GM08714 (cell line): ENCODE measurements around the gene RHBDD2.
"Not testable (repeated sequence)": the region's sequence is repeated elsewhere in the genome, so short reads cannot be mapped to it uniquely, and the experiment has no call there.

Experiments
- H3K4me3 ChIP-seq: fragments of 200-500 bp; sonication (Bioruptor generic); 2 replicates; pipeline ENCODE4 v1.5.1; 2014; ENCODE audit warnings: mild to moderate bottlenecking, low read length, inconsistent platforms
- ZNF274 ChIP-seq: IDR thresholded peaks from 2 replicates; pipeline ENCODE4 v1.6.1; 2012; ENCODE audit warnings: mild to moderate bottlenecking, low read depth, low read length

RHBDD2 gene

GRCh38 chr7:75854233-75854632 is 24.6 kb upstream of the RHBDD2 start:
- no peak overlapping the region for H3K4me3 ChIP-seq
- no peak for TF ChIP-seq ZNF274

GRCh38 chr7:75854813-75855345 is 24.0 kb upstream of the RHBDD2 start:
- H3K4me3 ChIP-seq: not testable (repeated sequence)

GRCh38 chr7:75856536-75856935 is 22.3 kb upstream of the RHBDD2 start:
- H3K4me3 ChIP-seq: no peak overlapping the region
- TF ChIP-seq ZNF274: no peak

- TF ChIP-seq ZNF274: no peak
- no peak overlapping the region for H3K4me3 ChIP-seq
These were observed 20.4 kb upstream of the RHBDD2 start for GRCh38 chr7:75858410-75858809.

GRCh38 chr7:75861636-75862035 is 17.2 kb upstream of the RHBDD2 start:
- TF ChIP-seq ZNF274: no peak
- no peak overlapping the region for H3K4me3 ChIP-seq

GRCh38 chr7:75864251-75864650 is 14.6 kb upstream of the RHBDD2 start:
- not testable (repeated sequence) for H3K4me3 ChIP-seq

GRCh38 chr7:75866114-75866488 is 12.7 kb upstream of the RHBDD2 start:
- no peak overlapping the region for H3K4me3 ChIP-seq
- TF ChIP-seq ZNF274: no peak

- no peak overlapping the region for H3K4me3 ChIP-seq
- no peak for TF ChIP-seq ZNF274
These were observed 12.1 kb upstream of the RHBDD2 start for GRCh38 chr7:75866489-75867389.

- no peak for TF ChIP-seq ZNF274
- no peak overlapping the region for H3K4me3 ChIP-seq
These were observed 11.5 kb upstream of the RHBDD2 start for GRCh38 chr7:75867390-75867717.

GRCh38 chr7:75868153-75868552 is 10.7 kb upstream of the RHBDD2 start:
- no peak for TF ChIP-seq ZNF274
- no peak overlapping the region for H3K4me3 ChIP-seq

- TF ChIP-seq ZNF274: no peak
- no peak overlapping the region for H3K4me3 ChIP-seq
These were observed 9.0 kb upstream of the RHBDD2 start for GRCh38 chr7:75869776-75870379.

GRCh38 chr7:75870557-75871161 is 8.2 kb upstream of the RHBDD2 start:
- H3K4me3 ChIP-seq: no peak overlapping the region
- no peak for TF ChIP-seq ZNF274

- no peak for TF ChIP-seq ZNF274
- H3K4me3 ChIP-seq: no peak overlapping the region
These were observed 6.6 kb upstream of the RHBDD2 start for GRCh38 chr7:75872073-75872782.

GRCh38 chr7:75874180-75874579 is 4.7 kb upstream of the RHBDD2 start:
- H3K4me3 ChIP-seq: not testable (repeated sequence)
